Activated naive CD4-positive, alpha-beta T cell (primary cell): ENCODE results near the gene SMIM1.
"Not testable (repeated sequence)": the region's sequence is repeated elsewhere in the genome, so short reads cannot be mapped to it uniquely, and the experiment has no call there.

Experiments
- DNase-seq, 4 experiments: peaks; one replicate each; lab custom pipeline; 2025; lab: John Stamatoyannopoulos, UW

Gene SMIM1

DNA sequence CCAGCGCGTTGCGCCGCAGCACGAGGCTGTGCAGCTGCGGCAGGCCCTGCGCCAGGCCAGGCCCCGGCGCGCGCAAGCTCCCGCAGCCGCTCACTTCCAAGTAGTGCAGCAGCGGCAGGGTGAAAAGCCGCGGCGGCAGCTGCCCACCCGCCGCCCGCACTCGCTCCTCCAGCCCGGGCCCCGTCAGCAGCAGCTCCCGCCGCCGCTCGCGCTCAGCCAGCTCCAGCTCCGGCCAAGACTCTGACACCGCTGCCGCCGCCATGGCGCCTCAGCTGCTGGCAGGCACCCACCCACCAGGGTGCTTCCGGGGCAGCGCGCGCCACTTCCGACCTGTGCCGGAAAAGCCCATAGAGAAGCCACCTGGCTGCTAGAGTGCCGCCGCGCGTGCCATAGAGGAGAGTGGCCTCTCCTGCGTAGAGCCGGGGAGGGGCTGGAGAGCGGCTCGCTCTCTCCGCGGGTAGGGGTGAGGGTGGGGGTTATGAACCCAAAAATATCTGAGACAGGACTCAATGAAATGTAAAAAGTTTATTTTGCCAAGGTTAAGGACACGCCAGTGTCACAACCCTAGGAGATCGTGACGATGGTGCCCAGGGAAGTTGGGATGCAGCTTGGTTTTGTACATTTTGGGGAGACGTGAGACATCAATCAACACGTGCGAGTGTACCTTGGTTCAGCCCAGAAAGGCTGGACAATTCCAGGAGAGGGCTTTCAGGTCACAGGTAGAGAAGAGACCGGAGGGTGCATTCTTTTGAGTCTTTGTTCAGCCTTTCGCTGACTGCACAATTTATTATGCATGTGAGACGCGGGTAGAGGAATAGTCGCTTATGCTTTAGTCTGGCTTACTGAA, 23.9 kb downstream of the SMIM1 start, which contains the start of gene LRRC47:
Gene LRRC47, minus strand, starts transcription at position 284 of the 847 bp plus-strand sequence. Its CDS starts 22 bp downstream, at position 262.
- peak; percentile 84 to 92 (median 84) for DNase-seq

GRCh38 chr1:3799976-3800685, 27.6 kb downstream of the SMIM1 start:
- no peak for DNase-seq

DNA sequence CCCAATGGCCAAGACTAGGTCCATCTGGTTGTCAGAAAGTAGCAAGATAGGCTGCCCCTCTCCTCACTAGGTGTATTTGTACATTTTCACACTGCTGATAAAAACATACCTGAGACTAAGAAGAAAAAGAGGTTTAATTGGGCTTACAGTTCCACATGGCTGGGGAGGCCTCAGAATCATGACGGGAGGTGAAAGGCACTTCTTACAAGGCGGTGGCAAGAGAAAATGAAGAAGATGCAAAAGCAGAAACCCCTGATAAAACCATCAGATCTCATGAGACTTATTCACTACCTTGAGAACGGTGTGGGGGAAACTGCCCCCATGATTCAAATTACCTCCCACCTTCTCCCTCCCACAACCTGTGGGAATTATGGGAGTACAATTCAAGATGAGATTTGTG, 28.2 kb downstream of the SMIM1 start:
- DNase-seq = not testable (repeated sequence)

DNA sequence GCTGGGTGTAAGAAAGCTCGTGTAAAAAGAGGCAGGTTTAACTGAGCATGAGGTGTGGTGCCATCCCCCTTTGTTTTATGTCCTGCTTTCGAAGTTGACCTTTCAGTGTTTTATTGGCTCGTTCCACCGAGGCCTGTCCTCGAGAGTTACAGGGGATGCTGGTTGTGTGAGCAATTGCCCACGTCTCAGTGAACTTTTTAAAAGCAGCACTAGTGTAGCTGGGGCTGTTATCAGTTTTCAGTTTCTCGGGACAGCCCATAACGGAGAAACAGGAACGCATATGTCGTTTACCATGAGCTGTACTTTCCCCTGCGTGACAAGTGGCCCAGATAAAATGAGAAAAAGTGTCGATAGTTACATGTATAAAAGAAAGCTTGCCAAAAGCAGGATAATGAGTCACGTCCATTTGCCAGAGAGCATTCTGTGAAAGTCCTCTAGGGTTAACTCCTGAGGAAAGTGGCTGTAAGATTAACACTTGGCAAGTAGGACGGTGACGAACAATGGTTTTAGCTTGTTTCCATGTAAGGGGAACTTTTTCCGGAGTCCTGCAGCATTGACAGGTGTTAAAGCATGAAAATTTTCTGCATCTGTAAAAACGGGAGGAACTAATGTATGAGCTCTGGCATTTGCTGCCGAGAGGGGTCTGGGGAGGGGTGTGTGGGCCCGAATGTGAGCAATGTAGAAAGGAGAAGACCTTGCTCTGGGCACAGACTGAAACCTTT, 31.5 kb downstream of the SMIM1 start:
- DNase-seq = no peak

DNA sequence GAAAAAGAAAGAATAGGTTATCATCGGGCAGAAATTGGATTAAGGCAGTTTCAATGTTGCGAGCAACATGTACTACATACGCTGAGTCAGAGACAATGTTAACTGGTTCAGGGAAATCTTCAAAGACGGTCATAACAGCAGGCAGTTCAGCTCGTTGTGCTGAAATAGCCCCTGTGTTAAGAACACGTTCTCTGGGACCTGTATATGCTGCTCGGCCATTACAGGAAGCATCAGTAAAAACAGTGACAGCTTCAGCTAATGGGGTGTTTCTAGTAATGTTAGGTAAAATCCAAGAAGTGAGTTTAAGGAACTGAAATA, 32.0 kb downstream of the SMIM1 start:
- DNase-seq = not testable (repeated sequence)

- no peak for DNase-seq
These were observed 32.5 kb downstream of the SMIM1 start for GRCh38 chr1:3805038-3805437.

GRCh38 chr1:3807769-3808168, 35.2 kb downstream of the SMIM1 start:
- DNase-seq = no peak

- DNase-seq = no peak
These were observed 37.1 kb downstream of the SMIM1 start for GRCh38 chr1:3809680-3810079.

DNA sequence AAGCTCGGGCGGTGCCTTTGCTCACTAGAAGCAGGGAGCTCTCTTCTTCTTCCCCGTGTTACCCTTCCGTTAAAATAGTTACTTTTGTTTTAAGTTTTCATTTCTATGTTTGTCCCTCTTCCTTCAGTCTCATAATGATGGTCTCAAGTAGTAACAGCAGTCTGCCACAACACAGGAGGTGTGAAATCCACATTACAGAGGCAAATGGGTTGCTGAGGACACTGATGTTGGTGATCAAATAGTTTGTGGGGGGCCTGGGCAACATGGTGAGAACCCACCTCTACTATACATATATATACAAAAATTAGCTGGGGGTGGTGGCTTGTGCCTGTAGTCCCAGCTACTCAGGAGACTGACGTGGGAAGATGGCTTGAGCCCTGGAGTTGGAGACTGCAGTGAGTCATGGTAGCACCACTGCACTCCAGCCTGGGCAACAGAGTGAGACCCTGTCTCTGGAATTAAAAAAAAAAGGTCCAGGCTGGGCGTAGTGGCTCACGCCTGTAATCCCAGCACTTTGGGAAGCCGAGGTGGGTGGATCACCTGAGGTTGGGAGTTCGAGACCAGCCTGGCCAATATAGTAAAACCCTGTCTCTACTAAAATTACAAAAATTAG, 37.7 kb downstream of the SMIM1 start:
- not testable (repeated sequence) for DNase-seq

- no peak for DNase-seq
These were observed 39.0 kb downstream of the SMIM1 start for GRCh38 chr1:3811595-3811911.

DNA sequence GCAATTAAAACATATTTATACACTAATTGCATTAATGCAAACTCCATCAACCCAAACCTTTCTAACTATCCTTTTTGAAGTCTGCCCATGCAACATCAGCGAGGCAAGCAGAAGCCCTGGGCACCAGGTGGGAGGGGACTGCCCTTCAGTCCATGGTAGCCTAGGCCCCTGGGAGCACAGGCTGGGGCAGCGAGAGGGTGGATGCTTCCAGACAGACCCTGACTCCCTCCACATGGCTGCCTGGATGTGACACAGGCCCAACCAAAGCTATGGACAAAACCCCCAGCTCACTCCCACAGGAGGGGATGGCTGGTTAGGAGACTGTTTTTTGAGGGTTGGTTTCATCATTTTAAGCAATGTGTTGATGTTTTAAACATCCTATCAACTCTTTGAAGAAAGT, 41.5 kb downstream of the SMIM1 start:
- no peak for DNase-seq

GRCh38 chr1:3814771-3815561, 42.4 kb downstream of the SMIM1 start:
- DNase-seq = no peak

DNA sequence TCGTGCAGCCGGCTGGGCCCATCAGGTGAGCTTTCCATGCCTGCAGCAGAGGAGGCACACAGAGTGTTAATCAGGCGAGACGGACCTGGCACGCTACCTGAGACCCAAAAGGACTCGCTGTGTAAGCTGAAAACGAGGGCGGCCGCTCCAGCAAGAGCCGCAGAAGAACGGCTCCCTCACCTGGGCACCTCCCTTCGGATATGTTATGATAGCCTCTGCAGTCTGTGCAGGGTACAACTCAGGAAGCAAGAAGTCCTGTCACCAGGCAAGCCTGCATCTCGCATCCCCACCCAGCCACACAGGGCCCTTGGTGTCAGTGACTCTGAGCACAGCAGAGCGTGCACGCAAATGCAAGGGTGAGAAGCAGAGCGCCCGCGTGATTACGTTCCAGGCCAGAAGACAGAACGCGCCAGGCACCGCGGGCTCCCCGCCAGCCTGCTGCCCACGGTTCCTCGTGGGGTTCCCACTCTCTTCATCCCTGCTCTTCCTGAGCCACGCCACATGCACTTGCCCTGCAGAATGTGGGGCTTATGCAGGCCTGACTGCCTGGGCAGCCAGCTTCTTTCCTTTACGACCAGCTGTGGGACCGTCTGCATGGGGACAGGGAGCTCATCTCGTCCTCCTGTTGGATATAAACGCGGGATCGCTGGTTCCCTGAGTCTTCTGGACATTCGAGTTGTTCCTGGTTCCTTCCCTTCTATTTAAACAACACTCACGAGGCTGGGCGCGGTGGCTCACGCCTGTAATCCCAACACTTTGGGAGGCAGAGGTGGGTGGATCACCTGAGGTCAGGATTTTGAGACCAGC, 44.0 kb downstream of the SMIM1 start:
- DNase-seq = no peak

GRCh38 chr1:3817138-3817740, 44.7 kb downstream of the SMIM1 start:
- no peak for DNase-seq

DNA sequence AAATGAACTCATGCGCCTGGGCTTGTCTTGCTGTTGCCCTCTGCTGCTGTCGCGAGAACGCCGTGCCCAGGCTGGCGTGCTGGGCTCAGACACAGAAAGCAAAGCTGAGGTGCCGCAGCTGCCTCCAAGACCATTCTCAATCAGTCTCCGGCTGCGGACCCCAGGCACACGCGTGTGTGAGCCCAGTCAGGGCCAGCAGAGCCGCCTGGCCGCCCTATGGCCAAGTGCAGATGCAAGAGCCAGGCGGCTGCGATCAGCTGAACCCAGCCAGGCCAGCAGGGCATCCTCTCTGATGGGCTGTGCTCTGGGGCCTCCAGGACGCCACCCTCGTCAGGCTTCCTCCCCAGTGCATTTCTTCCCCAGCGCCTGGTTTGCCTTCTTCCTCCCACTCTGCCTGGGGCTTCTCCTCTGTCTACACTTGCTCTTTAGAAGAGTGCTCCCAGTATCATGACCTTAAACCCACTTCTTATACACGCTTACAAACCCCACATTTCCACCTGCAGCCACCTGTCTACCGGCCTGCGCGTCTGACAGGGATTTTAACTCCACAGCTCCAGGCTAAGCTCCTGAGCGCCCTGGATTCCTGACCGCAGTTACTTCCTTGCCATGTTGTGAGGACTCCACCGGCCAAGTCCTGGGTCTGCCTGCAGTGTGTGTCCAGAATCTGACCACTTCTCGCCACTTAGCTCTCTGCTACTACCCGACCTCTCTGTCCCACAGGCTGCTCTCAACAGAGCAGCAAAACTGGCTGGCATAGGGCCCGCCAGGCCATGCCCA, 45.5 kb downstream of the SMIM1 start:
- DNase-seq = no peak

DNA sequence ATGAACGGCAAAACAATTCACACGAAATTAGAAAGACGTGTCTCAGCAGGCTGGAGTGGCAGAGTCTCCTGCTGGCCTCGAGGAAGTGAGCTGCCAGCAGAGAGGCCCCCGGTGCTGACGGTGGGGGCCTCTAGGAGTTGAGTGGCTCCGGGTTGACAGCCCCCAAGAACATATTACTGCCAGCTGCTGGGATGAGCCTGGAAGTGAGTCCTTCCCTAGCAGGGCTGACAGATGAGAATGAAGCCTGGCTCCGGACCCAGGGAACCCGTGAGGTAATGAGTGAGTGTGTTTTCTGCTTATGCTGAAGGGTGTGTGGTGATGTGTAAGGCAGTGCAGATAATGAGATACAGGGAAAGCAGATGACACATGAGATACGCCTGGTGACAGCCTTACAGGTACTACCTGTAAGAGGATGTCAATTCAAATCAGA, 47.2 kb downstream of the SMIM1 start:
- DNase-seq = no peak

- DNase-seq = no peak
These were observed 47.8 kb downstream of the SMIM1 start for GRCh38 chr1:3820316-3820715.

DNA sequence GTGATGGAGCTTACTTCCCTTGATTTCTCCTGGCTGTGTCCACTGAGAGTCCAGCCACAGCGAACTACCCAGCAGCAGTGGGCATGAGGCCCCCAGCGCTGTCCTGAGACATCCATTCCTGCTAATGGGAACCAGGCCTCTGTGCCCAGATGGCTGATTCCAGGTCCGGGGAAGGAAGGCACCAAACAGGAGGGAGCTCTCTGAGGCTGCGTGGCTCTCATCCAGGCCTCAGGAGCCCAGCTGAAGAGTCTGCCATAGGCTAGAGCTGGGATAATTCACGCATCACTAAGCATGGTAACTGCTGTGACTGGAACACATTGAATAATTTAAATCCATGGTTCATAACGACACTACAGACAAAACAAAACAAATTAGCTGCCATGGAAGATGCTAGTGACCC, 48.5 kb downstream of the SMIM1 start:
- DNase-seq = no peak

- DNase-seq = no peak
These were observed 48.9 kb downstream of the SMIM1 start for GRCh38 chr1:3821447-3821846.

DNA sequence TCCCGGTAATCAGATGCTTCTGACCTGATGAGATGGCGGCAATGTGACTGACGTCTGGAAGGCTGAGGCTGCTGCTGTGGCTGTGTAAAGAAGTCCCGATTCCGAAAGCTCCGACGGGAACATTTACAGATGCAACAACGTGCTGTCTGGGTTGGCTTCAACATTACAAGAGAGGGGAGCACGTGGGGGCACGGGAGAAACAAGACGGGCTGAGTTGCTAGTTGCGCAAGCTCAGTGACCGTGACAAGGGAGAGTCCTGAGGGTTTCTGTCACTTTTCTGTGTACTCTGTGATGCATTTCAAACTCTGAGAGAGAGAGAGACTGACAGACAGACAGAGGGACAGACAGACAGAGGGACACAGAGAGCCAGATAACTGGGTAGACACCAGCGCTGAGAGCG, 49.4 kb downstream of the SMIM1 start:
- DNase-seq = no peak
